ENCODE measurements around the gene PPP2R5D.

DNA sequence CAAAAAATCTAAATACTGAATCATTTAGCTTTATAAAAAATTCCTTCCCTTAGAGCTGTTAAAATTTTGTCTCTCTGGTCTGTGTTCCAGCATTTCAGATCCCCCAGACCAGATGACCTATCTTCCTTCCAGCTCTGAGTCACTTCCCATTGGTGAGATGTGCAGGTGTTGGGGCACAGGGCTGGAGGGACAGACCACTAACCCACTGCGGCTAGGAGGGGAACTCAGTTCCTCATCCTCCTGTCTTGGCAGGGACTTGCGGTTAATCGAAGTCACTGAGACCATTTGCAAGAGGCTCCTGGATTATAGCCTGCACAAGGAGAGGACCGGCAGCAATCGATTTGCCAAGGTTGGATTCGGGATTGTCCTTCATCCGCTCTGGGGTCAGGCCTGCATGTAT is 49.0 kb upstream of the PPP2R5D start:
- TF ChIP-seq SUZ12 (IDR thresholded peaks at IDR 0.05; ENCODE audit: extremely low read depth, insufficient read depth, insufficient read length) (no peak), YY1 (IDR thresholded peaks at IDR 0.05; ENCODE audit: insufficient read depth, insufficient read length) (no peak), ZNF274 (IDR thresholded peaks at IDR 0.05; ENCODE audit: low read depth, low read length) (no peak)

Data from NT2/D1 (cell line).